Cardiac muscle cell (in vitro differentiated cells and primary cell): ENCODE measurements around the gene WARS2. TPM values are rescaled to one million over a fixed set of nuclear protein-coding genes. Genes with fewer than 3 reads are reported as not detected.

Source experiments
- DNase-seq, 2 donors: peaks; one replicate each; pipeline versions ENCODE4 v3.0.0 to v3.0.0-alpha.2; 2010 to 2017; ENCODE audit warnings: low read depth in 1 of 2, low spot score in 1 of 2
- H3K27ac ChIP-seq: fragments of 200-600 bp; sonication (generic); 2 replicates; pipeline ENCODE4 v1.5.1; 2016
- H3K27me3 ChIP-seq: fragments of 200-600 bp; sonication (generic); 2 replicates; pipeline ENCODE4 v1.6.0; 2016; ENCODE audit warnings: control low read depth
- H3K36me3 ChIP-seq: fragments of 200-600 bp; sonication (generic); 2 replicates; pipeline ENCODE4 v1.5.1; 2016; ENCODE audit warnings: control low read depth
- H3K4me1 ChIP-seq: fragments of 200-600 bp; sonication (generic); 2 replicates; pipeline ENCODE4 v1.8.1; 2017; ENCODE audit warnings: low read depth, mild to moderate bottlenecking, mixed run types
- H3K4me3 ChIP-seq: fragments of 200-600 bp; sonication (generic); 2 replicates; pipeline ENCODE4 v1.5.1; 2016; ENCODE audit warnings: mild to moderate bottlenecking
- H3K9me3 ChIP-seq: fragments of 200-600 bp; sonication (generic); 2 replicates; pipeline ENCODE4 v1.5.1; 2017; ENCODE audit warnings: low read depth, mild to moderate bottlenecking, control low read depth
- polyA plus RNA-seq: library from polyadenylated mRNA; unstranded; fragments of >200 nt; fragmentation: Nextera tagmentation; extraction: Ambion mirVana; gene quantifications from 2 replicates; pipeline ENCODE4 v1.2.1, GENCODE V29; 2016
- total RNA-seq: library from RNA; depleted of rRNA; stranded (reverse); fragments of >200 nt; gene quantifications from 2 replicates; pipeline ENCODE4 v1.2.3, GENCODE V29; 2016
- TF ChIP-seq, protein P1 (sequence below): IDR thresholded peaks from 2 replicates; pipeline ENCODE4 v1.5.1; 2012; ENCODE audit warnings: low read depth, mild to moderate bottlenecking, low read length

WARS2 gene
- total and polyA plus RNA-seq, 2 experiments from 2014 or later, result 10.9 to 13.1 TPM

DNA sequence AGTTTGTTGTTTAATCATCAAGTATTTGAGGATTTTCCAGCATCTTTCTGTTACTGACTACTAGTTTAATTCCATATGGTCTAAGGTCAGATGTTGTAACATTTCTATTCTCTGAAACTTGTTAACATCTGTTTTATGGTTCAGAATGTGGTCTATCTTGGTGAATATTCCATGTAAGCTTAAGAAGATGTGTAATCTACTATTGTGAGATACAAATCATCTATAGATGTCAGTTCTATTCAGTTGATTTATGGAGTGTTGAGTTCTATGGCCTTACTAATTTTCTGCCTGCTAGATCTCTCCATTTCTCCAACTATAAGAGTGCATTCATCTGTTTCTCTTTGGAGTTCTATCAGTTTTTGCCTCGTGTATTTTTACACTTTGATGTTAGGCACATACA lies 31.5 kb downstream of the WARS2 start:
- DNase-seq, result no peak
- no peaks in the 10 kb centered on the region for H3K4me1 ChIP-seq
- TF ChIP-seq, protein P1, sequence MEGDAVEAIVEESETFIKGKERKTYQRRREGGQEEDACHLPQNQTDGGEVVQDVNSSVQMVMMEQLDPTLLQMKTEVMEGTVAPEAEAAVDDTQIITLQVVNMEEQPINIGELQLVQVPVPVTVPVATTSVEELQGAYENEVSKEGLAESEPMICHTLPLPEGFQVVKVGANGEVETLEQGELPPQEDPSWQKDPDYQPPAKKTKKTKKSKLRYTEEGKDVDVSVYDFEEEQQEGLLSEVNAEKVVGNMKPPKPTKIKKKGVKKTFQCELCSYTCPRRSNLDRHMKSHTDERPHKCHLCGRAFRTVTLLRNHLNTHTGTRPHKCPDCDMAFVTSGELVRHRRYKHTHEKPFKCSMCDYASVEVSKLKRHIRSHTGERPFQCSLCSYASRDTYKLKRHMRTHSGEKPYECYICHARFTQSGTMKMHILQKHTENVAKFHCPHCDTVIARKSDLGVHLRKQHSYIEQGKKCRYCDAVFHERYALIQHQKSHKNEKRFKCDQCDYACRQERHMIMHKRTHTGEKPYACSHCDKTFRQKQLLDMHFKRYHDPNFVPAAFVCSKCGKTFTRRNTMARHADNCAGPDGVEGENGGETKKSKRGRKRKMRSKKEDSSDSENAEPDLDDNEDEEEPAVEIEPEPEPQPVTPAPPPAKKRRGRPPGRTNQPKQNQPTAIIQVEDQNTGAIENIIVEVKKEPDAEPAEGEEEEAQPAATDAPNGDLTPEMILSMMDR, result no peak

DNA sequence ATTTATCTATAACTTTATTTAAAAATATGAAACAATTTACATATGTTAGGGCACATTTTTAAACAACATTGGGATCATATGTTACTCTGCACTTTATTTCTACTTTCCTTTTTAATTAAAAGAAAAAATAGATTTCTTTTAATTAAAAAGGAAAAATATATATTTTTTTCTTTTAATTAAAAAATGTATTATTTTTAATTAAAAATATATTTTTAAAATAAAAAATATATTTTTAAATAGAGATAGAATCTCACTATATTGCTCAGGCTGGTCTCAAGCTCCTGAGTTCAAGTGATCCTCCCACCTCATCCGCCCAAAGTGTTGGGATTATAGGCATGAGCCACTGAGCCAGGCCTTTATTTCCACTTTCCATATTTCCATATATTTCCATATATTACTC lies 36.7 kb downstream of the WARS2 start:
- TF ChIP-seq, protein P1, result no peak
- H3K36me3 ChIP-seq, result no peaks in the 10 kb centered on the region
- no peak overlapping the region for H3K27ac ChIP-seq
- H3K4me3 ChIP-seq, result no peak overlapping the region
- no peaks in the 10 kb centered on the region for H3K4me1 ChIP-seq
- no peaks in the 10 kb centered on the region for H3K9me3 ChIP-seq
- DNase-seq, result no peak
- H3K27me3 ChIP-seq, result no peaks in the 10 kb centered on the region

More for the DNA sequence above, 31.5 kb downstream of the WARS2 start:
- Histone ChIP-seq H3K9me3 (no peaks in the 10 kb centered on the region), H3K27me3 (no peaks in the 10 kb centered on the region), H3K27ac (no peak overlapping the region), H3K36me3 (no peaks in the 10 kb centered on the region), H3K4me3 (no peak overlapping the region)

DNA sequence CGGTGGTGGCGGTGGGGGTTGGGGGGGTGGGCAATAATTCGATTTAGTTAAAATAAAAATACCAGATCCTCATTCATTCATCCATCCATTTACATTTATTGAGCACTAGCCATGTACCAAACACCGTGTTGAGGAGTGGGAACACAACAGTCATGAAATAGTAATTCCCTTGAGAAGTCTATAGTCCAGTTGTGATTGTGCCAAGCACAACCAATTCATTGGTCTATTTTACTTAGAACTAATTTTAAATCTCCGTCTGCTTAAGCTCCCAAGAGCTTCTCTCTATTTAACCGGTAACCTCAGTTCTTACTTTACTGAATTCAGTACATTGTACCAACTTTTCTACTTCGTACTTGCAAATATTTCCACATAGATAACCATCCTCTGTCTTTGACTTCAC lies 38.4 kb downstream of the WARS2 start:
- Histone ChIP-seq H3K27me3 (no peaks in the 10 kb centered on the region), H3K4me1 (no peaks in the 10 kb centered on the region), H3K27ac (no peak overlapping the region), H3K9me3 (no peaks in the 10 kb centered on the region), H3K4me3 (no peak overlapping the region), H3K36me3 (no peaks in the 10 kb centered on the region)
- TF ChIP-seq, protein P1, result no peak
- DNase-seq, result no peak

DNA sequence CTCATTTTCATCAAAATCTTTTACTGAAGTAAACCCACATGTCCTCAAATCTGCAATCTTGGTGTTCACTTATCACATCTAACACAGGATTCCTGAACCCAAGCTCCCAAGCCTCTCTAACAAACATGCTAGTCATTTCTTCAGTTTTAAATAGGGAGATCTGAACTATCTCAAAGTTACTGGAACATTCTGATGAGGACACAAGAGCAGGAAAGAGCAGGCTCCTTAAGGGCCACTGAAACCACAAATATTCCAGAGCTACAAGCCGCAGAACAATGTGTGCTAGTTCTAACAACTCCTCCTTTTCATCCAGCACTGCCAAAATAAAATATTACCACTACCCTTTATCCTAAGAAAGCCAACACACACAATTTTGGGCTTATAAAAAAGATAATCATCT lies 38.9 kb downstream of the WARS2 start:
- Histone ChIP-seq H3K9me3 (no peaks in the 10 kb centered on the region), H3K4me3 (no peak overlapping the region), H3K4me1 (no peaks in the 10 kb centered on the region), H3K27me3 (no peaks in the 10 kb centered on the region), H3K36me3 (no peaks in the 10 kb centered on the region), H3K27ac (no peak overlapping the region)
- DNase-seq, result peak in 1 of 2 donors; percentile 97
- TF ChIP-seq, protein P1, result no peak

DNA sequence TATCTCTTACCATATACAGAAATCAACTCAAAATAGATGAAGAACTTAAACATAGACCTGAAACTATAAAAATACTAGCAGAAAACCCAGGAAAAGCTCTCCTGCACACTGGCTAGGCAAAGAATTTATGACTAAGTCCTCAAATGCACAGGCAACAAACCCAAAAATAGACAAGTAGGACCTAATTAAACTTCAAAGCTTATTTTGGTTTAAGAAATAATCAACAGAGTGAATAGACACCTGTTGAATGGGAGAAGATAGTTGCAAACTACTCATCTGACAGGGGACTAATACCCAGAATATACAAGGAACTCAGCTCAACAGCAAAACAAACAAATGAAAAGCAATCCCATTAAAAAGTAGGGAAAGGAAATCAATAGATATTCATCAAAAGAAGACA lies 40.7 kb downstream of the WARS2 start:
- Histone ChIP-seq H3K4me1 (no peaks in the 10 kb centered on the region), H3K27ac (no peak overlapping the region), H3K4me3 (no peak overlapping the region), H3K27me3 (no peaks in the 10 kb centered on the region), H3K36me3 (no peaks in the 10 kb centered on the region), H3K9me3 (no peaks in the 10 kb centered on the region)
- no peak for DNase-seq
- TF ChIP-seq, protein P1, result no peak

DNA sequence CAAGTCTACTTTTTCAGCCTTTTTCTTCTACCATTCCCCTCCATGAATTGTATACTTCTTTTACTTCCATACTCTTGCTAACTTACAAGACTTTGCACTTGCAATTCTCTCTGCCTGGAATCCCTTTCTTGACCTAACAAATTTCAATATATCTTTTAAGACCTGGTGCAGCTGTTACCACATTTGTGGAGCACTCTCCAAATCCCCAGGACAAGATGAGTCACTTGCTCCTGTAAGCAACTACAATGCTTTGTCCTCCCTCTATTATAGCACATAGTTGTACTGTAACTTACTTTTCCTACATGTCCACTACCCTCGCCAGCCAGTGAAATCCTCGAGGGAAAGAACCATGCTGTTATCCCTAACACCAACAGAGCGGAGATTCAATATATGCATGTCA lies 43.1 kb downstream of the WARS2 start:
- Histone ChIP-seq H3K4me1 (peaks cover 12% of the 10 kb centered on the region), H3K4me3 (no peak overlapping the region), H3K9me3 (no peaks in the 10 kb centered on the region), H3K27ac (no peak overlapping the region), H3K36me3 (no peaks in the 10 kb centered on the region), H3K27me3 (no peaks in the 10 kb centered on the region)
- TF ChIP-seq, protein P1, result no peak
- DNase-seq, result peak in 1 of 2 donors; percentile 75
